H1 (cell line): ENCODE measurements around the gene AOPEP. TPM values are rescaled to one million over a fixed set of nuclear protein-coding genes. Genes with fewer than 3 reads are reported as not detected.

Source experiments
- CTCF ChIA-PET: fragments of 300-600 bp; sonication (Branson Sonifier 250); formaldehyde crosslinking; loops from one replicate; lab custom pipeline; 2021; ENCODE audit not compliant: partially characterized antibody; lab: Charles Lee
- POLR2A ChIA-PET: fragments of 300-600 bp; sonication (Branson Sonifier 250); formaldehyde crosslinking; loops from one replicate; lab custom pipeline; 2021; ENCODE audit warnings: inconsistent platforms; ENCODE audit not compliant: partially characterized antibody; lab: Charles Lee
- DNase-seq, 2 experiments: peaks; one replicate each; pipeline versions ENCODE4 v3.0.0 to v3.0.0-alpha.2; 2010 to 2022; ENCODE audit warnings: low spot score in 2 of 2, low read depth in 1 of 2, mixed read lengths in 1 of 2
- FAIRE-seq: peaks from 2 replicates; lab custom pipeline; 2011; peaks lifted over from hg19 to GRCh38; lab: Jason Lieb, UNC
- H2AFZ ChIP-seq: 2 replicates; pipeline ENCODE4 v1.8.1; 2012; ENCODE audit warnings: low read length, inconsistent platforms
- H2AK5ac ChIP-seq: 2 replicates; pipeline ENCODE4 v1.6.1; 2013; ENCODE audit warnings: low read depth, low read length
- H2BK120ac ChIP-seq: replicated peaks from 2 replicates; pipeline ENCODE3; 2013; ENCODE audit warnings: low read depth, low read length, inconsistent platforms
- H2BK12ac ChIP-seq: 2 replicates; pipeline ENCODE4 v1.6.1; 2013; ENCODE audit warnings: low read depth, low read length
- H2BK15ac ChIP-seq: 2 replicates; pipeline ENCODE4 v1.6.1; 2013; ENCODE audit warnings: low read length
- H2BK20ac ChIP-seq: 2 replicates; pipeline ENCODE4 v1.6.1; 2013; ENCODE audit warnings: low read length
- H2BK5ac ChIP-seq: 2 replicates; pipeline ENCODE4 v1.6.1; 2013; ENCODE audit warnings: low read depth, low read length
- H3K14ac ChIP-seq: 2 replicates; pipeline ENCODE4 v1.6.1; 2013; ENCODE audit warnings: inconsistent platforms; ENCODE audit not compliant: insufficient read length
- H3K18ac ChIP-seq: 2 replicates; pipeline ENCODE4 v1.6.1; 2013; ENCODE audit warnings: low read length; ENCODE audit errors: extremely low read depth
- H3K23ac ChIP-seq: 2 replicates; pipeline ENCODE4 v1.6.1; 2013; ENCODE audit warnings: inconsistent platforms; ENCODE audit not compliant: insufficient read length
- H3K23me2 ChIP-seq: 2 replicates; pipeline ENCODE4 v1.6.1; 2013; ENCODE audit warnings: low read depth, low read length
- H3K27ac ChIP-seq: 2 replicates; pipeline ENCODE4 v1.6.1; 2011; ENCODE audit warnings: low read depth, low read length, inconsistent platforms
- H3K27me3 ChIP-seq, 4 experiments: replicated peaks in 1 of 4; 1 replicate in 1 of 4; 2 replicates in 3 of 4; pipeline versions ENCODE4 v1.6.1 to v1.8.1; 2011 to 2013; ENCODE audit warnings: low read length in 3 of 4, mild to moderate bottlenecking in 3 of 4, inconsistent platforms in 2 of 4, mixed read lengths in 2 of 4, moderate library complexity in 1 of 4; ENCODE audit not compliant: control insufficient read depth in 3 of 4, insufficient read depth in 3 of 4; ENCODE audit errors: extremely low read depth in 1 of 4
- H3K36me3 ChIP-seq, 4 experiments: 2 replicates each; pipeline versions ENCODE4 v1.6.1 to v1.8.1; 2011 to 2013; ENCODE audit warnings: mild to moderate bottlenecking in 4 of 4, low read length in 3 of 4, moderate library complexity in 2 of 4, control low read depth in 1 of 4, inconsistent platforms in 1 of 4; ENCODE audit not compliant: insufficient read depth in 4 of 4, control insufficient read depth in 2 of 4
- H3K4ac ChIP-seq: replicated peaks from 2 replicates; pipeline ENCODE3; 2013; ENCODE audit warnings: low read length, low read depth, mixed read lengths, inconsistent platforms; ENCODE audit not compliant: insufficient read length
- H3K4me1 ChIP-seq, 4 experiments: replicated peaks in 1 of 4; 1 replicate in 1 of 4; 2 replicates in 3 of 4; pipeline versions ENCODE4 v1.6.1 to v1.8.1; 2011 to 2013; ENCODE audit warnings: low read length in 3 of 4, inconsistent platforms in 2 of 4, mixed read lengths in 1 of 4; ENCODE audit not compliant: insufficient read depth in 4 of 4, control insufficient read depth in 3 of 4
- H3K4me2 ChIP-seq, 2 experiments: 2 replicates each; pipeline versions ENCODE4 v1.6.1 to v1.8.1; 2011 to 2013; ENCODE audit warnings: low read depth in 2 of 2, low read length in 2 of 2, control low read depth in 1 of 2, inconsistent platforms in 1 of 2, mild to moderate bottlenecking in 1 of 2; ENCODE audit not compliant: insufficient read depth in 1 of 2
- H3K4me3 ChIP-seq, 4 experiments: fragments of 200-600, 300-600 bp in 1 of 4; sonication (generic), shearing (Covaris generic), sonication (Bioruptor Twin) in 1 of 4; 2 replicates each; pipeline versions ENCODE4 v1.5.1 to v1.8.1; 2011 to 2016; ENCODE audit warnings: low read length in 4 of 4, low read depth in 3 of 4, control low read depth in 2 of 4, inconsistent platforms in 2 of 4, mild to moderate bottlenecking in 2 of 4, mixed read lengths in 1 of 4, moderate library complexity in 1 of 4; ENCODE audit not compliant: insufficient read depth in 2 of 4; ENCODE audit errors: extremely low read depth in 1 of 4
- H3K56ac ChIP-seq: replicated peaks from 2 replicates; pipeline ENCODE3; 2013; ENCODE audit warnings: low read depth, mild to moderate bottlenecking, mixed read lengths, low read length, inconsistent platforms; ENCODE audit not compliant: insufficient read length
- H3K79me1 ChIP-seq: 2 replicates; pipeline ENCODE4 v1.6.1; 2013; ENCODE audit warnings: low read depth, low read length, control low read depth
- H3K79me2 ChIP-seq, 2 experiments: 2 replicates each; pipeline versions ENCODE4 v1.6.1 to v1.8.1; 2012 to 2013; ENCODE audit warnings: low read length in 2 of 2, mild to moderate bottlenecking in 2 of 2, inconsistent platforms in 1 of 2; ENCODE audit not compliant: insufficient read depth in 2 of 2, control insufficient read depth in 1 of 2
- H3K9ac ChIP-seq, 4 experiments: replicated peaks in 1 of 4; 1 replicate in 1 of 4; 2 replicates in 3 of 4; pipeline versions ENCODE4 v1.6.1 to v1.8.1; 2011 to 2013; ENCODE audit warnings: low read depth in 3 of 4, low read length in 3 of 4, control low read depth in 2 of 4, mild to moderate bottlenecking in 2 of 4, moderate library complexity in 2 of 4, inconsistent platforms in 1 of 4; ENCODE audit errors: extremely low read depth in 1 of 4
- H3K9me3 ChIP-seq, 2 experiments: 2 replicates each; pipeline versions ENCODE4 v1.6.1 to v1.8.1; 2012 to 2013; ENCODE audit warnings: mild to moderate bottlenecking in 2 of 2, moderate library complexity in 2 of 2, control low read depth in 1 of 2, inconsistent platforms in 1 of 2, low read depth in 1 of 2, low read length in 1 of 2, mixed read lengths in 1 of 2; ENCODE audit not compliant: insufficient read depth in 2 of 2
- H4K20me1 ChIP-seq, 2 experiments: replicated peaks in 1 of 2; 2 replicates each; pipeline versions ENCODE3 to v1.8.1; 2011 to 2013; ENCODE audit warnings: inconsistent platforms in 2 of 2, low read length in 2 of 2, mild to moderate bottlenecking in 1 of 2; ENCODE audit not compliant: insufficient read depth in 2 of 2, control insufficient read depth in 1 of 2
- H4K5ac ChIP-seq: 2 replicates; pipeline ENCODE4 v1.6.1; 2013; ENCODE audit warnings: low read length, low read depth, mixed read lengths, inconsistent platforms; ENCODE audit not compliant: insufficient read length
- H4K8ac ChIP-seq: 2 replicates; pipeline ENCODE4 v1.8.0; 2013; ENCODE audit warnings: mild to moderate bottlenecking, moderate library complexity, low read length, inconsistent platforms; ENCODE audit not compliant: insufficient read depth; ENCODE audit errors: extremely low read depth
- H4K91ac ChIP-seq: replicated peaks from 2 replicates; pipeline ENCODE3; 2013; ENCODE audit warnings: low read length, mixed read lengths, inconsistent platforms; ENCODE audit not compliant: insufficient read length
- ASH2L ChIP-seq: fragments of 200-600, 300-600 bp; sonication (generic); IDR thresholded peaks from one replicate; pipeline ENCODE4 v1.7.1; 2017; ENCODE audit warnings: low read length
- BACH1 ChIP-seq: IDR thresholded peaks from 2 replicates; pipeline ENCODE4 v1.6.1; 2012; ENCODE audit warnings: low read length, improper control_type of control experiment
- CREB1 ChIP-seq: IDR thresholded peaks from 2 replicates; pipeline ENCODE4 v1.6.1; 2012; ENCODE audit warnings: inconsistent platforms
- EGR1 ChIP-seq: IDR thresholded peaks from 2 replicates; pipeline ENCODE4 v1.6.1; 2011; ENCODE audit warnings: low read depth, low read length, borderline replicate concordance
- JUN ChIP-seq: IDR thresholded peaks from 2 replicates; pipeline ENCODE4 v1.6.1; 2011; ENCODE audit warnings: low read depth, mild to moderate bottlenecking, improper control_type of control experiment, low read length
- POU5F1 ChIP-seq: IDR thresholded peaks from 2 replicates; pipeline ENCODE4 v1.6.1; 2011; ENCODE audit warnings: low read depth, mild to moderate bottlenecking, low read length, moderate library complexity
- SP1 ChIP-seq: IDR thresholded peaks from 2 replicates; pipeline ENCODE4 v1.6.1; 2011; ENCODE audit warnings: low read depth, low read length
- whole genome bisulfite sequencing, 2 experiments: shearing (Covaris generic) in 1 of 2; methylation state at CpG; one replicate each; pipeline versions ENCODE4 v1.1.6 to v1.1.7; 2013 to 2015; ENCODE audit warnings: low lambda C conversion rate in 2 of 2, mixed read lengths in 2 of 2, inconsistent platforms in 1 of 2, low coverage in 1 of 2, missing lambda C conversion rate in 1 of 2; ENCODE audit not compliant: insufficient replicate concordance in 2 of 2, insufficient coverage in 1 of 2, insufficient read length in 1 of 2; ENCODE audit errors: extremely low coverage in 1 of 2, missing lambda C conversion rate in 1 of 2; 5-methylcytosine and 5-hydroxymethylcytosine counted together
- polyA plus RNA-seq, 7 experiments: library from polyadenylated mRNA; depleted of rRNA in 3 of 7; stranded (reverse) in 5 of 7; unstranded in 2 of 7; fragments of >200 nt in 5 of 7; fragments of 200-250 nt in 2 of 7; gene quantifications; 1 replicate in 5 of 7; 2 replicates in 1 of 7; 4 replicates in 1 of 7; pipeline versions ENCODE4 v1.2.1 to v1.2.3, GENCODE V29; 2011 to 2013; ENCODE audit warnings: missing spikeins in 2 of 7, mixed read lengths in 2 of 7
- total RNA-seq: library from RNA; stranded (reverse); fragmentation: NEBNext Ultra II Directional; extraction: Animal tissue kit (Norgen Biotek cat#: 25700); gene quantifications from 2 replicates; pipeline ENCODE4 v1.2.1, GENCODE V29; 2021

Gene AOPEP
- total and polyA plus RNA-seq, 2 of the 8 experiments (the other 6 are each of a cell fraction or from before 2014, with no cell fraction given), result 6.1 to 14.3 TPM

DNA sequence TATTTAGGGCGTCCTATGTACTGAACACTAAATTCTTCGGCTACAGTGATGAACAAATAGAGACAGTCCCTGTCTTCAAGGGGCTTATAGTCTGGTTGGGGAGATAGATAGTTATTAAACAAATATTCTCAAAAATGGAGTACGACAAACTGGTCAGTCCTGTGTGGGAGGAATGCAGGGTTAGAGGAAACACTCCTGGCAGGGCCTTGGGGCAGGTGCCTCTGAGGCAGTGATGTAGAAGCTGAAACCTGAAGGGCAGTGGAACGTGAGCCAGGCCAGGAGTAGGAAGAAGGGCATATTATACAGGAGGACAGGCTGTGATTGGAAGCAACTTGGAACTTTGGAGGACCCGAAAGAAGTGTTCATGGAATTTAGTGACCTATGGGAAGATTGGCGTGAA lies 133.4 kb downstream of the AOPEP start:
- H3K4me1 ChIP-seq, result 0 out of 7 replicates have a peak, but pooled peaks cover 0 to 2% (median 0%) of the 10 kb centered on the region in 4 experiments
- no peak overlapping the region for H3K4ac ChIP-seq
- WGBS, 2 experiments, result 90% methylated on average over 6 of the region's 6 CpGs; no CpG with 5 or more reads in 1 of the 2 experiments
- no peaks in the 10 kb centered on the region for H4K20me1 ChIP-seq
- no peak overlapping the region for H2AFZ ChIP-seq
- no peak overlapping the region for H2BK120ac ChIP-seq
- no peak overlapping the region for H3K27ac ChIP-seq
- H3K36me3 ChIP-seq, result no peaks in the 10 kb centered on the region
- H3K56ac ChIP-seq, result no peak overlapping the region
- no peak overlapping the region for H4K5ac ChIP-seq
- no peak overlapping the region for H3K9ac ChIP-seq
- H2AK5ac ChIP-seq, result no peak overlapping the region
- no peaks in the 10 kb centered on the region for H3K23me2 ChIP-seq
- no peak overlapping the region for H4K91ac ChIP-seq
- CTCF ChIA-PET, result interaction anchor here (1.0 to 1.1 kb wide), 2 partner anchors 13 to 191 kb away, joined by 3 read pairs; no protein-coding TSS in a partner anchor
- H2BK20ac ChIP-seq, result no peak overlapping the region
- no peak overlapping the region for H4K8ac ChIP-seq
- no peaks in the 10 kb centered on the region for H3K27me3 ChIP-seq
- H3K18ac ChIP-seq, result no peak overlapping the region
- POLR2A ChIA-PET, result no interaction called here
- H3K4me3 ChIP-seq, result no peak overlapping the region
- DNase-seq (peak in 1 of 2 experiments; percentile 14), FAIRE-seq (no peak)
- no peak for TF ChIP-seq BACH1
- TF ChIP-seq EGR1, result no peak
- no peak for TF ChIP-seq JUN
- TF ChIP-seq ASH2L, result no peak
- TF ChIP-seq CREB1, result no peak
- no peak for TF ChIP-seq POU5F1
- no peak for TF ChIP-seq SP1
- H2BK12ac ChIP-seq, result no peak overlapping the region
- H3K79me1 ChIP-seq, result no peaks in the 10 kb centered on the region; the same call in 1 of the 2 replicates
- H2BK15ac ChIP-seq, result no peak overlapping the region
- no peak overlapping the region for H3K4me2 ChIP-seq
- no peak overlapping the region for H2BK5ac ChIP-seq
- H3K14ac ChIP-seq, result no peak overlapping the region
- H3K23ac ChIP-seq, result no peak overlapping the region
- no peaks in the 10 kb centered on the region for H3K79me2 ChIP-seq
- H3K9me3 ChIP-seq, result no peaks in the 10 kb centered on the region
